22Rv1 (cell line): ENCODE results near the gene SH3TC2.
"Not testable (repeated sequence)": the region's sequence is repeated elsewhere in the genome, so short reads cannot be mapped to it uniquely, and the experiment has no call there.

Experiments
- H3K27ac ChIP-seq: fragments of 450-650 bp; 2 replicates; pipeline ENCODE4 v1.5.1; 2017
- ZFX ChIP-seq: fragments of 450-650 bp; IDR thresholded peaks from 2 replicates; pipeline ENCODE4 v1.6.1; 2017; ENCODE audit warnings: antibody characterized with exemption, borderline replicate concordance
- TF ChIP-seq, protein P1 (sequence below): fragments of 450-650 bp; IDR thresholded peaks from 2 replicates; pipeline ENCODE4 v1.5.1; 2017; ENCODE audit warnings: mild to moderate bottlenecking

SH3TC2 gene

DNA sequence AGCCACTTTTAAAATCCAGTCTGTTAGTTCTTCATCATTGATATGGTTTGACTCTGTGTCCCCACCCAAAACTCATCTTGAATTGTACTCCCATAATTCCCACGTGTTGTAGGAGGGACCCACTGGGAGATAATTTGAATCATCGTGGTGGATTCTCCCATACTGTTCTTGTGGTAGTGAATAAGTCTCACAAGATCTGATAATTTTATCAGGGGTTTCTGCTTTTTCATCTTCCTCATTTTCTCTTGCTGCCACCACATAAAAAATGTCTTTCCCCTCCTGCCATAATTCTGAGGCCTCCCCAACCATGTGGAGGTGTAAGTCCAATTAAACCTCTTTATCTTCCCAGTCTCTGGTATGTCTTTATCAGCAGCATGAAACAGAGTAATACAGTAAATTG lies 26.9 kb upstream of the SH3TC2 start:
- no peak for TF ChIP-seq ZFX
- TF ChIP-seq, protein P1, sequence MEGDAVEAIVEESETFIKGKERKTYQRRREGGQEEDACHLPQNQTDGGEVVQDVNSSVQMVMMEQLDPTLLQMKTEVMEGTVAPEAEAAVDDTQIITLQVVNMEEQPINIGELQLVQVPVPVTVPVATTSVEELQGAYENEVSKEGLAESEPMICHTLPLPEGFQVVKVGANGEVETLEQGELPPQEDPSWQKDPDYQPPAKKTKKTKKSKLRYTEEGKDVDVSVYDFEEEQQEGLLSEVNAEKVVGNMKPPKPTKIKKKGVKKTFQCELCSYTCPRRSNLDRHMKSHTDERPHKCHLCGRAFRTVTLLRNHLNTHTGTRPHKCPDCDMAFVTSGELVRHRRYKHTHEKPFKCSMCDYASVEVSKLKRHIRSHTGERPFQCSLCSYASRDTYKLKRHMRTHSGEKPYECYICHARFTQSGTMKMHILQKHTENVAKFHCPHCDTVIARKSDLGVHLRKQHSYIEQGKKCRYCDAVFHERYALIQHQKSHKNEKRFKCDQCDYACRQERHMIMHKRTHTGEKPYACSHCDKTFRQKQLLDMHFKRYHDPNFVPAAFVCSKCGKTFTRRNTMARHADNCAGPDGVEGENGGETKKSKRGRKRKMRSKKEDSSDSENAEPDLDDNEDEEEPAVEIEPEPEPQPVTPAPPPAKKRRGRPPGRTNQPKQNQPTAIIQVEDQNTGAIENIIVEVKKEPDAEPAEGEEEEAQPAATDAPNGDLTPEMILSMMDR = no peak
- H3K27ac ChIP-seq = no peak overlapping the region

GRCh38 chr5:149088686-149089085 lies 25.8 kb upstream of the SH3TC2 start:
- TF ChIP-seq, protein P1 = no peak
- TF ChIP-seq ZFX = no peak
- no peak overlapping the region for H3K27ac ChIP-seq

- H3K27ac ChIP-seq = no peak overlapping the region
- TF ChIP-seq, protein P1 = no peak
- TF ChIP-seq ZFX = no peak
Measured at GRCh38 chr5:149083846-149084245, 21.0 kb upstream of the SH3TC2 start.

DNA sequence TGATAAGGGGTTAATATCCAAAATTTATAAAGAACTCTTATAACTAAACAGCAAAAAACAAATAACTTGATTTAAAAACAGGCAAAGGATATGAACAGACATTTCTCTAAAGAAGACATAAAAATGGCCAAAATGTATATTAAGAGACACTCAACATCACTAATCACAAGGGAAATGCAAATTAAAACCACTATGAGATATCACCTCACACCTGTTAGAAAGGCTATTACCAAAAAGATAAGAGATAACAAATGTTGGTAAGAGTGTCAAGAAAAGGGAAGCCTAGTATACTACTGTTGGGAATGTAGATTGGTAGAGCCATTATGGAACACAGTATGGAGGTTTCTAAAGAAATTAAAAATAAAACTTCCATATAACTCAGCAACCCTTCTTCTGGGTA lies 19.4 kb upstream of the SH3TC2 start:
- no peak overlapping the region for H3K27ac ChIP-seq
- no peak for TF ChIP-seq ZFX
- TF ChIP-seq, protein P1 = no peak

DNA sequence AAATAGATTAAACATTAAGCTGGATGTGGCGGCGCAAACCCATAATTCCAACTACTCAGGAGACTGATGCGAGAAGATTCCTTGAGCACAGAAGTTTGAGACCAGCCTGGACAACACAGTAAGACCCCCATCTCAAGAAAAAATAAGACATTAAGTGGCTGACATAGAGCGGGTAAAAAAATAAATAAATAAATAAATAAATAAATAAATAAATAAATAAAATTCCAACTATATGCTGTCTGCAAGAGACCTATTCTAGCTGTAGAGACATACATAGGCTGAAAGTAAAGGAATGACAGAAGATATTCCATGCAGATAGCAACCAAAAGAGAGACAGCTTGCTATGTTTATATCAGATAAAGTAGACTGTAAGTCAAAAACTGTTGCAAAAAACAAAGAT lies 17.4 kb upstream of the SH3TC2 start:
- no peak overlapping the region for H3K27ac ChIP-seq
- TF ChIP-seq, protein P1 = no peak
- TF ChIP-seq ZFX = no peak

DNA sequence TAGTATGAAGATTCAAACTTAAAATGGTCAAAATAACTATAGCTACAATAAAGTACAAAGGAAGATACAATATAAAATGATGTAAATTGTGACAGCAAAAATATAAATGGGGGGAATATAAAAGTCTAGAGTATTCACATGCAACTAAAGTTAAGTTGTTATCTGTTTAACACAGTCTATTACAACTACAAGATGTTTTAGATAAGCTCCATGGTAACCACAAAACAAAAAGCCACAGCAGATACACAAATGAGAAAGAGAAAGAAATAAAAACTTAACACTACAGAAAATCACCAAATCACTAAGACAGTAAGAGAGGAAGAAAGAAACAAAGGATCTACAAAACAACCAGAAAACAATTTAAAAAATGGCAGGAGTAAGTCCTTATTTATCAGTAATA lies 17.0 kb upstream of the SH3TC2 start:
- no peak for TF ChIP-seq ZFX
- TF ChIP-seq, protein P1 = no peak
- no peak overlapping the region for H3K27ac ChIP-seq

- H3K27ac ChIP-seq = not testable (repeated sequence)
Measured at GRCh38 chr5:149074071-149074470, 11.2 kb upstream of the SH3TC2 start.

- TF ChIP-seq ZFX = no peak
- TF ChIP-seq, protein P1 = no peak
- no peak overlapping the region for H3K27ac ChIP-seq
Measured at GRCh38 chr5:149073213-149073612, 10.4 kb upstream of the SH3TC2 start.
